Activated CD4-positive, alpha-beta T cell treated with anti-CD3 and anti-CD28 coated beads, Interleukin-2, Interleukin-6, amounts not matched to agents 100 ng/mL and 50 ng/mL, durations not matched to agents 16 hours and 8 hours (primary cell): ENCODE data around the gene HOXC12.

Experiments
- DNase-seq: peaks from one replicate; pipeline ENCODE4 v3.0.0-alpha.2; 2020

Gene HOXC12

DNA sequence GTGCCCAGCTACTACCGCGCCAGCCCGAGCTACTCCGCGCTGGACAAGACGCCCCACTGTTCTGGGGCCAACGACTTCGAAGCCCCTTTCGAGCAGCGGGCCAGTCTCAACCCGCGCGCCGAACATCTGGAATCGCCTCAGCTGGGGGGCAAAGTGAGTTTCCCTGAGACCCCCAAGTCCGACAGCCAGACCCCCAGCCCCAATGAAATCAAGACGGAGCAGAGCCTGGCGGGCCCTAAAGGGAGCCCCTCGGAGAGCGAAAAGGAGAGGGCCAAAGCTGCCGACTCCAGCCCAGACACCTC, 30.9 kb downstream of the HOXC12 start:
- DNase-seq: no peak

DNA sequence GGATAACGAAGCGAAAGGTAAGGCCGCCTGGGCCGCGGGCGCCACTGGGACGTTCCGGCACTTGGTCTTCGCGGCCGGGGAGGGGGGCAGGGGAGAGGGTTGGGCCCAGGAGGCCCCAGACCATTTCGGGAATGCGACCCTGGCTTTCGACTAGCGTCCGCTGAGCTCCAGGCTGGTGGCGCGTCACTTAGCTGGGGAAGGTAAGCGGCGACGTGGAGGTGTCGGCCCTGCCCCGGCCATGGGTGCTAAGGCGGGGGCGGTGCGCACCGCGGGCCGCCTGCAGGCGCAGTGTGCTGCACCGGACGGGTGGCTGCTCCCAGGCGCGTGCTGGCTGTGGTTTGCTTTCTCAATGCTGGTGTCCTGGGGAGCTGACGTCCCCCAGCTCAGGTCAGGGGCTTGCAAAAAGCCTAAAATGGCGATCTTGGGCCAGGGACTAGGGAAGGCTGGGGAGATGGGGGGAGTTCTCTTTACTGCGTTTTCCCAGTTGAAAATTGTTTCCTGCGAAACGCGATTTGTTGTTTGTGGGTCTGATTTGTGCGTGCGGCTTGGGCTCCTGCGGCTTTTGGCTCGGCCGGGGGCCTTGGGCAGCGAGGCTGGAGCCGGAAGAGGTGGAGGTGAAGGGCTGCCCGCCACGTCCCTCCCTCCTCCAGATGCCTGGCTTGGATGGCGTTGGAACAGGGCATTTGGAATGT, 31.4 kb downstream of the HOXC12 start:
- DNase-seq: peak; percentile 23

DNA sequence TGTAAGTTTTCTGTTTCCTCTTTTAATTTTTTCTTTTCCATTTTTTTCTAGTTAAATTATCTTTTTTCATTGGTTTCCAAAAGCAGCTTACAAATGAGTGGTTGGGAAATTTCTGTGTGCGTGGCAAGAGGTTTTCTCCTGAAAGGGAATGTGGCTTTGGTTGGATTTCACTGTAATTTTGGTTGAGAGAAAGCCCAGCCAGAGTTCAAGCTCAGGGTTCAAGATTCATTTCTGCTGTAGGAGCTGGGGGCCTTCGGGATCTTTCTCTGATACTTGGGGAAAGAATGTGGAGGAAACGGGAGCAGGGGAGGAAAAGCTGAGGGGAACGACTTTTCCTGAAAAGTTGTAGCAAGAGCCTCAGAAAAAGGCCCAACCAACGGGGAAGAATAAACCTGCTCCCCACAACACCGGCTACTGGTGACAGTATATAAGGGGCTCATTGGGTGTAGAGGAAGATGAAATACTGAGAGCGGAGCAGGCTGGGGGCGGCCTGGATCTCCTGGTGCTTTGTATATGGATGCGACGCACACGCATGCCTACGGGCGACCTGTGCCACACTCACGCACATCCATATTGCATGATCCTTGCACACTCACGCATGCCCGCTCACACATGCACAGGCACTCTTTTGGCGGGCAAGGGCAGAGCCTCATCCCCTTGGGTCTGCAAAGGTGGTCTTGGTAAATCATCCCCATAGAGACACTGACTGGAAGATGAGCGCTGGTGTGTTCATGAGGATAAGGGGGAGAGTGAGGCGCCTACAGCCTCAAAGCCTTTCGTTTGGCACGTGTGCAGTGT, 32.2 kb downstream of the HOXC12 start:
- no peak for DNase-seq

DNA sequence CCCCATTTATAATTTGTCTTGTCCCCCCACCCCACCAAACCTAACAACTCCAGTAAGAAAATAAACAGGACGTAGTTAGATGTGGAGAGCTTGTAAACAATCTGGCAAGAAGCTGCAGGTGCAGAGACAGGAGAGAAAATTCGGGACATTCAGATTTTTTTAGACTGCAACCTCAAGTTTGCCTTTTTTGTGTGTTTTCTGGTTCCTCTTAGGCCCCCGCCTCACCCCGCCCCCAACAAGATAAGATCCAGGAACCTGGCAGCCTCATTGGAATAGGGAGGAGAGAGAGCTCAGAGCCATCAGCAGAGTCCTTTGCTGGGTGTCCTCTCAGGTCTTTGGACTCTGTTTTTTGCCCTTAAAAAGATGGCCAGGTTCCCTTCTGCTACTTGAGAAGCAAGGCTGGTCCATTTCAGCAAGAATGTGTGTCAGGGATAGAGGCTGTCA, 33.1 kb downstream of the HOXC12 start:
- DNase-seq: no peak

DNA sequence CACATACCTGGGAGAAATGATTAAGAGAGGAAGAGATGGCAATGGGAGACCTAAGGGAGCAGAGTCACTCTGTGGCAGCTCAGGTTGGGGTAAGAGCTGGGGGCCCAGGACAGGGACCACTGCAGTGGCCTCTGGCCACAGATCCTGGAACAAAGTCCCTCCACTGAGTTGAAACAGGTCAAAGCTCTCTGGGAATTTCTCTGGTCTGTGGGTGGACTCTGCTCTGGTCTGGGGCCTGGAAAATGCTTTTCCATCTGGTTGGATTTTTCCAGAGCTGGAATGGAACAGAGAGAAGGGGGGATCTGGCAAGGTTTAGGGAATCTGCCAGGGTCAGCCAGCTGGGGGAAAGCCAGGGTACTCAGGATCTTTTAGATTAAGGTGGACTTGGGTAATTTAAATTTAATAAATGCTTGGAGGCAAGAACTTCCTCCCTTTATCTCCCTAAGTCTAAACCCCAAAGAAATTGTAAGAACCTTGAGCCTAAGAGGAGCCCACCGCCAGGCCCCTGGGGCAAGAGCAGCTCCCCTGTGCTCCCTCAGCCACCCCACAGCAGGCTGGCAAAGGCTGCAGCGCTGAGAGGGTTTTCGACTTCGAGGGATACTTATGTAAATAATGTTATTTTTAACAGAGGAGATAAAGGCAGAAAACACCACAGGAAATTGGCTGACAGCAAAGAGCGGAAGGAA, 34.0 kb downstream of the HOXC12 start:
- no peak for DNase-seq

DNA sequence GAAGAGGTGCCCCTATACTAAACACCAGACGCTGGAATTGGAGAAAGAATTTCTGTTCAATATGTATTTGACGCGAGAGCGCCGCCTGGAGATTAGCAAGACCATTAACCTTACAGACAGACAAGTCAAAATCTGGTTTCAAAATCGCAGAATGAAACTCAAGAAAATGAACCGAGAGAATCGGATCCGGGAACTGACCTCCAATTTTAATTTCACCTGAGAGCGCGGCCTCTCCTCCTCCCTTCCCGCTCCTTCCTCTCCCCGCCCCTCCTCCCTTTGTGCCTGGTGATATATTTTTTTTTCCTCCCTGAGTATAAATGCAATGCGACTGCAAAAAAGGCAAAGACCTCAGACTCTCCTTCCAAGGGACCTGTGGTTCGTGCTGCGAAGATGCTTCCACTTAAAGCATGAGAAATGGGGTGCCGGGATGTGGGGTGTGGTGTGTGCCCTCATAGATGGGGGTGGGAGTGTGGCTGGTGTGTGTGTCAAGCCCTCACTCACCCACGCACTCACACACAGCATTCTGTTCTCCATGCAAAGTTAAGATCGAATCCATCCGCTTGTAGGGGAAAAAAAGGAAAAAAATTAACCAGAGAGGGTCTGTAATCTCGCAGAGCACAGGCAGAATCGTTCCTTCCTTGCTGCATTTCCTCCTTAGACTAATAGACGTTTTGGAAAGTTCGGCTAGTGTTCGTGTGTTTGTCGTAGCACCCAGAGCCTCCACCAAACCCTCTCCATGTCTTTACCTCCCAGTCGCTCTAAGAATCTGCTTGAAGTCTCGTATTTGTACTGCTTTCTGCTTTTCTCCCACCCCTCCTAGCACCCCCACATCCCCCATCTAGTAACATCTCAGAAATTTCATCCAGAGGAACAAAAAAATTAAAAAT, 34.8 kb downstream of the HOXC12 start:
- peak; percentile 58 for DNase-seq

DNA sequence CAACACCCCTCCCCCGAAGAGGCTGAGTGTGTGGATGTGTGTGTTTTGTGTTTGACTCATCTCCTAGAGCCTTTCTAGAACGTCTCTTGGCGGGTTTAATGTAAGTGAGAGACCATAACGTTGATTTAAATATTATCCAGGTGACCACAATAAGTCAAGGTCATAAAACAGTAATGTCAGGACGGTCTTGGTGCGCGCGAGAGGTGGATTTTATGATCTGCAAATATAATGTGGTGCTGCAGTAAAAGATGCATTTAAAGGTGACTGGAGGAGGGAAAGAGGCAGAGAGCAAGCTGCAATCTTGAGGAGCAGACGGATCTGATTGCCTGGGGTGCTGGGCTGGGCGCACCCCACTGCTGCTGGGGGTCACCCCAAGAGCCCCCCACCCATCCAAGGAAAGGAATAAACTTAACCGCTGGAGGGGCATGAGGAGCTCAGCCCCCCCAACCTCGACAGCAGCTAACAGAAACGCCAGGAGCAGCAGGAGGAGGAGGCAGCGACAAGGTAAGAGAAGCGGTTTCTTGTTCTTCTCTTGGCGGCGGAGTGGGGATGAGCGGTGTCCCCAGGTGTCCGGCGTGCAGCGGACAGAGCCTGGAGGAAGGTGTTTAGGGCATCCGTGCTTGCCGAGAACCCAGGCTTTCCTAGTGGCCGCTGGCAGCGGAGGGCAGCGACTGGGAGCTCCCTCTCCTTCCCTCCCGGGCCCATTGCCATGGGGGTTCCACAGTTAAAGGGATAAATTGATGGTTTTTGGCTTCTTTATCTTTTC, 35.8 kb downstream of the HOXC12 start:
- no peak for DNase-seq

DNA sequence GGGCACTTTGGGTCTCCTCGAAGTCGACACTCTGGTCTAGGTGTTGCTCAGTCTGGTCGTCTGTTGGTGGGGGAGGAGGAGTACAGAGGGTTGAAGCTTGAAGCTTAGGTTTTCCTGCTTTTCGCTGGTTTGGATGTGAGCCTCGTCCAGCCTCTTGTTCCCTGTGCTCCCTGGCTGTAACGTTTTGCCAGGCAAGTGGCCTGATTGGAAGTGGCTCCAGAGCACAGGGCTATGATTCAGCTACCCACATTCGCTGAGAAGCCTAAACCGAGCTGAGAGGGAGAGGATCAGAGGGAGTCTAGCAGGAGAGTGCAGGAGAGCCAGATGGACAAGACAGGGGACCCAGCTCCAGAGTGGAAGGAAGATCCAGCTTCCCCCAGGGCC, 36.4 kb downstream of the HOXC12 start:
- no peak for DNase-seq

DNA sequence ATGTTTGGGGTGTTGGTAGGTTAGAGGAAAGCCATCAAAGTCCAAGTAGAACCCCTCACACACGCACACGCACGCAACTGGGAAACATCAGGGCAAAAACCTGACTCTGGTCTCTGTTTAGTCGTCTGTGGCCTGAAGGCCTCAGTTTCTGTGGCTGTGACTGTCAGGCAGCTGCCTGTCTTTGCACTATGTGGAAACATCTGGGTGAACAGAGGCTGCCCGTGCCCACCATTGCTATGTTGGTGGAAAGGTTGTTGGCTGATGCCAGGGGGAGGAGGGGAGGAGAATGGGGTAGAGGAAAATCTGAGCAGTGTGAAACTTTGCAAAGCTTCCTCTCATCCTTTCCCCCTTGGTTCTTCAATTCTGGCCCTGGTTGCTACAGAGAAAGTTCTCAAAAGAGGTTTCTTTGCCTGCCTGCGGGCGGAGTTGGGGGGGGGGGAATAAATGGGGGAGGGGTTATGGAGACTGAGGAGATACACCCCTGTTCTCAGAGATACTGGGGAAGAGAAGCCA, 37.7 kb downstream of the HOXC12 start:
- DNase-seq: no peak

DNA sequence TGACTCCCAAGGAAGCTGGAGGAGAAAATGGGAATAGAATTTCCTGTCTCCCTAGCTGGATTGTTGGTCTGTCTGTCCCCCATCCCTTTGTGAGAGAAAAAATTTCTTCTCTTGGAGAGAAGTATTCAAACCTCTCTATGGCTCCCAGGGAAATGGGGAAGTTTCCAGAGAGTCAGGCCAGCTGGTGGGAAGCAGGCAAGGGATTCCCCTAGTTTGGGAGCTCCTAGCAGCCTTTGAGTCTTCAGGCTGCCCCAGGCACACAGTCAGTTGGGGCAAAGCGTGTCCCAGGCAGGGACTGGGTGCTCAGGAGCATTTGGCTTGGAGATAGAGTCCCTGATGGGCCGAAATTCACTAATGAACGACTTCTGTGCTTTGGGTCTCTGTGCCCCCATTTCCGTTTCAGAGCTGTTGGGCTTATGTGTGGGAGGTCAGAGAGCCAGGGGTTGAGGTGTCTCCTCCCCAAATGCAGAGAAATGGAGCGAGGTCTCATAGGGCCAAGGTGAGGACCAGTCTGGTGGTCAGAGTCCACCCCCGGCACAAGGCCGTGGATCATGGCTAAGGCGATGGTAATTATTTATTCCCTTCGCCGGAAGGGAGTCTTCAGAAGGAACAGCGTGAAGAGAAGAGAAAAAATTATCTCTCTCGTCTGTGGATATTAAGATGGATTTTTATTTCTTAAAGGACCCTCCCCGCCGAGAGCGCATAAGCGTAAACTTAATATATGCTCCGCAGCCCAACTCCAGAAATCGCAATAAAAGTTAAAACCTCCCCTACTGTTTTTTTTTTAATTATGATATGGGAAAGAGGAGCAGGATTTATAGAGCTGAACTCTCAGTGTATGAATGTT, 38.7 kb downstream of the HOXC12 start:
- no peak for DNase-seq

DNA sequence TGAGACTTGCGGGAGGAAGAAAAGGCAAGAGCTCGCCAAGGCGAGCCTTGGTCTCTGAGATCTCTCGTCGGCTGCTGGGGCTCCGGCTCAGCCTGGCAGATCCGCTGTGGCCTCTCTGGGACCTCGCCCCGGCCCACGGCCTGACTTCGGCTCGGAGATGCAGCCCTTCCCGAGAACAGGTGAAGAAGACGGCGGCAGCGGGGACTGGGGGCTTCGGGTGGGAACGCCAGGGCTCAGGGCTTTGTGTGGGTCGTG, 39.2 kb downstream of the HOXC12 start:
- no peak for DNase-seq

DNA sequence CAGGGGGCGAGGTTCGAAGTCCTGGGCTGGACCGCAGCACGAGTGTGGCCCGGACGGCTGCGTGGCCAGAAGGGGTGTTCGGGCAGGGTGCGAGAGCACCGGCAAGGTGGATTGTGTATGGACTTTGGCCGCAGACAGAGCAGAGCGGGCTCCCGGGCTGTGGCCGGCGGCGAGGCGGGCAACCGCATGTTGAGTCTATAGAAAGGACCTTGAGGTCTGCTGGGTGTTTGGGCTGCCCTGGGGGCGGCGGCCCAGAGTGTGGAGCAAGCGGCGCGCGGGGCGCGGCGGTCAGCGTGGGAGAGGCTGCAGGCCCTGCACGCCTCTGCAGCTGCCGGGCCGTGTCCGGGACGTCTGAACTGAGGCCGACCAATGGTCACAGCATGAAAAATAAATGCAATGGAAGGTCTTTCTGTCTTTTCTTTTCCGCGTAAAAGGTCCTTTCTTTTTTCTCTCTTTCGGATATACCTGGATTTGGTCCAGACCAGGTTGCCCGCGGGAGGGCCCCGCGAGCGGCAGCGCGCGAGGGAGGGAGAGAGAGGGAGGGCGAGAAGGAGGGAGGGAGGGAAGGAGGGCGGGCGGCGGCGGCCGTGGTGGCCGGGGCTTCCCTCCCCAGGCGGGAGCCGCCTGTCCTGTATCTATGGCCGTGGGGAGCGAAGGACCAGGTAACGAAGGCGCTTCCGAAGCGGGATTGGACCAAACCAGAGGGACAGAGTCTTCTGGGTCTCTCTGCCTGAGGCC, 39.7 kb downstream of the HOXC12 start:
- no peak for DNase-seq

DNA sequence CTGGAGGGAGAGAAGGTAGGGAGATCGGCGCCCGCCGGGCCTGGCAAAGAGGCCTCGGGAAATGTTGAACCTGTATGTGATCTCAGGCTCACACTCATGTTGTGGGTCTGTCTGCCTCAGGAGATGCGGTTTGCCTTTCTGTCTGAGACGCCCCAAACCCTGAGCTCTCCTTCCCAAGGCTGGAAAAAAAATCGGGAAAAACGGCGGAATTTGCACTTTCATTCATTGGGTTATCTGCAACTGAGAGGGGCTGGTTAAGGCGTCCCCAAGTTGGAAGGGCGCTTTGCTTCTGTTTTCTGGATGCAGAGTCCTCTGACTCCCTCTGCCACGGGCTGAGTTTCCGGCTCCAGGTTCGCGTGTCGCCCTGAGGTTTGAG, 40.3 kb downstream of the HOXC12 start:
- no peak for DNase-seq

DNA sequence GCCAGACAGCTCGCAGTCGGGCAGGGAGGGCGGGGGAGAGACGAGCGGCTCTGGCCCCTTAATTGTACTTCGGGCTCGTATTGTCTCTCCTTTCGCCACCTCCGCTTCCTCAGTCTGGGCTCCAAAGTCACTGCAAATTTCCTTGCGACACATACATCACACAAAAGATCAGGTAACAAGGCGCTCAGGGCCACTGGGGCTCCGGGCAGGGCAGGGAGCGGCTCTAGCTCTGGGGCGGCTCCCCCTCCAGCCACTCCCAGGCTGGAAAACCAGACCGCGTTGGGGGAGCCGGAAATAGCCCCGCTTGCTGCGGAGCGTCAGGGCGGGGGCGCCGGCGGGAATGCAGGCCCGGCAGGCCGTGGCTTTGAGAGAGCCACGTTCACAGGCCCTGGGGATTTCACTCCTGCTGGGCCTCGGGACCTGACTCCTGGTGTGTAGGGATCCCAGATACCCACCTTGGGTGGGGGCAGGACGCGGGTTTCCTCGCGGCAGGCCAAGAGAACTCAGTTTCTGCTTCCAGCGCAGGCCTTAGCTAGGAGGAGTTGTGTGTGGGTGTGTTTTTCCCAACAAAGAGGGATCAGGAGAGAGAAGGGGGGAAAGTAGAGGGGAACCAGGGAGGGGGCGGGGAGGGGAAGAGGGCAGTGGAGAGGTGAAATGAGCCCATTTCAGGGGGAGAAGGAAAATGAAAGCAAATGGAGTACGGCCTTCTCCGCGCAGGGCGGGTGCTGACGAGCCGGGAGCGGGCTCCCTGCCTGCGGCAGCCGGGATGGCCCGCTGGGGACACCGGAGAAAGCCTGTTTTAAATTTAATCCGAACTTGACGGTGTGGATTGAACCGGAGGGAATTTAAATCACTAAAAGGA, 40.9 kb downstream of the HOXC12 start:
- DNase-seq: peak; percentile 20

DNA sequence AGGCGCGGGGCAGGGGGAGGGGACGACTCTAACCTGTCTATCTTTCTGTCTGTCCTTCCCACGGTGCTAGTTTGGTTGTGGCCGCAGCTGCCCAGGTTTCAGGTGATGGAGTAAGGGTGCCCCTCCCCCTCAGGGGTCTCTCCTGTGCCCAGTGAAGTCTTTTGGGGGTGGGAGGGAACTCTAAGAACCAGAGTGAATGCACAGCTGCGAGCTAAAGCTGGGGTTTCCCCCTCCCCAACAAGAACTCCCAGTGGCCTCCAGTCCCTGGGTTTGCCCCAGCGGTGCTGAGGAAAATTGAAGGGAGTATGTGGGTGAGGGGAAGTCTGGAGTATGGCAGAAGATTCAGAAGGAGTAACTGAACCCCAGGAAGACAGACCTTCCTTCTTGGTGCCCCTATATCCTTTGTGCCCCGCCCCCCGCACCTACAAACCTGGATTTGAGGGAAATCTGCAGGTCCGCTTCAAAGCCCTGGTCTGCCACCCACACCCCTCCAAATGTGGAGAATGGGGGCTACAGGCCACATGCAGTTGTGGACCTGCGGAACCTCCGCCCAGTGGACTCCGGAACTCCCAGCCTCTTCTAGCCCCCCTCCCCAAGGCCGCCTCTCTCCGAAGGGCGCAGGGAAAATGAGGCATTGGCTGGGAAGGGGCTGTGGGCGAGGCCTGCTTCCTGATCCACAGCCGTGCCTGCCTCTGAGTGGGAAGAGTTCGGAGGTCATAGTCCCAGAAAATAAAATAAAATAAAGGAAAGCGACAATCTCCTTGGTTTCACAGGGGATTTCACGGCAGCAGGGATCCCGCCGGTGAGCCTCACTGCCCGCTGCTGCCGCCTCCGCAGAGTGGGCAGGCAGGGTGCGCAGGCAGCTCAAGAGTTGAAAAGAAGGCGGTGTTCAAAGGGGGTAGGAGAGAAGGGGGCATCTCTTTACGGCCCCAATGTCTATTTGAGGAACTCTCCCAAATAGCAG, 41.8 kb downstream of the HOXC12 start:
- no peak for DNase-seq

DNA sequence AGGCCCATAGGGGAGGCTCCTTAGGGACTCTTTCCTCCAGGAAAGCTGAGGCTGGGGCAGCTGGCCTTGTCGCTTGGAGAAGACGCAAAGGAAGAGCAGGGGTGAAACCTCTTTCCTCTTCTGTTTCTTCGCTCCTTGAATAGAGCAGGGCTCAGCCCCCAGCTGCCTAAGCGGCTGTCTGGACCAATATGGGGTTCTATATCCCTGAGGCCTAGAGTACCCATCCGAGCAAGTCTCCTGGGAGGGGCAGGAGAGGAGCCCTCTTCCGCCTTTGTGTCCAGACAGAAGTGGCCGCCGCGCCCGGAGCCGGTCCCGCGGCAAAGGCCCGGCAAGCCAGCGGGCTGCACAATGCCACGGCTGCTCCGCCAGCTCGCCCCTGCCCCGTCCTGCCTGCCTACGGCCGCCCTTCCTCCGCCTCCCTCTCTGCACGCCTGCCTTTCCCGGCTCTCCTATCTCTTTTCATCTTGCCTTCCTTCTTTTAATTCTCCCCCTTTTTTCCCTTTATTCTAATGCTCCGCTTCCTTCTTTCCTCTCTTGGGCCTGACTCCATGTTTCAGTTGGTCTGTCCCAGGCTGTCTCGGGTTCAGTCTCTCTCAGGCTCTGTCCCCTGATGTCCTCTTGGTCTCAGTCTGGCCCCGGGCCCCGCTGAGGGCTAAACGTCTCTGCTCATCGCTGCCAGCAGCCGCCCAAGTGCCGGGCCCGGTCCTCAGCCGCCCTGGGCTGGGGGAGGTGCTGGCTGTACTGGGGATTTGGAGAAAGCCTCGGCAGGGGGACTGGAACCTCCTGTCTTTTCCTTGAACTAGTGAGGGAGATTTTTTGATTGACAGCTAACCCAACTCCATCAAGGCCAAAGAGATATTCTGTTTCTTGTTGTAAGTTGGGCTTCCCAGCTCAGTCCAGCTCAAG, 42.8 kb downstream of the HOXC12 start:
- no peak for DNase-seq
